Vagina (tissue), 2 donors: Measurements from ENCODE around the gene TOMM20.
A peak's percentile ranks its signal among the peaks of the same experiment; 100 is the strongest.

Experiments used
- CTCF ChIP-seq, 3 experiments: fragments of 450-650 bp in 2 of 3; fragments of 200-600 bp in 1 of 3; sonication (generic) in 1 of 3; IDR thresholded peaks; one replicate each; pipeline ENCODE4 v1.5.1; 2017 to 2019; ENCODE audit warnings: antibody characterized with exemption in 3 of 3, mild to moderate bottlenecking in 2 of 3, moderate library complexity in 2 of 3
- POLR2A ChIP-seq, 2 donors: fragments of 450-650 bp; IDR thresholded peaks; one replicate each; pipeline ENCODE4 v1.6.1; 2017; ENCODE audit warnings: antibody characterized with exemption in 2 of 2, mild to moderate bottlenecking in 2 of 2, moderate library complexity in 2 of 2
- POLR2AphosphoS5 ChIP-seq, 2 donors: sonication (generic); formaldehyde crosslinking; IDR thresholded peaks; one replicate each; pipeline ENCODE4 v1.9.0; 2017; ENCODE audit warnings: antibody characterized with exemption in 2 of 2, mild to moderate bottlenecking in 2 of 2, low read depth in 1 of 2; ENCODE audit not compliant: insufficient read depth in 1 of 2

DNA sequence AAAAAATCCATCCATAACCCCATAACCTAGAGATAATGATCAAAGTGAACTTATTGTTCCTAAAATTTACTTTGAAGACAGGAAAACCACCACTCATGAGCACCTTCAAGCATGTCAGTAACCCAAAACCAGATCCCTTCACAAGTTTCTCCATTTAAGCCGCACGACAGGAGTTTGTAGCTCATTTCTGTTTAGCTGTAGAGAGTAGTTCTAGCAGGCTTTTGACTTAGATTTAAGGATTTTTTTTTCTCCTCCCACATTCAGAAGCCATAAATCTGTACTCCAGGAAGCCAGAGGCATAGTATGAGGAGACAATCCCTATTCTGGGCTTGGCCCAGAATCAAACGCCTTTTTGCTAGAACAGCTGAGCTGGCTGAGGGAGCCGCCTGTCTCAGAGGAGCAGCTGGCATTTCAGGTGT, 25.6 kb downstream of the TOMM20 start:
- TF ChIP-seq POLR2AphosphoS5 (IDR thresholded peaks at IDR 0.05; ENCODE audit: insufficient read depth in 1 of 2, low read depth in 1 of 2) = peak in 1 of 2 donors; percentile 45
- no peak for TF ChIP-seq CTCF (IDR thresholded peaks at IDR 0.05)
- no peak for TF ChIP-seq POLR2A (IDR thresholded peaks at IDR 0.05)
